HL-60 (cell line): ENCODE measurements around the gene HMCN2.

Experiments used
- DNase-seq, 2 experiments: peaks; one replicate each; pipeline ENCODE4 v3.0.0-alpha.2; 2010 to 2020; ENCODE audit warnings: low read depth in 1 of 2, low spot score in 1 of 2
- H3K27ac ChIP-seq: fragments of 250-450 bp; sonication (Bioruptor Pico); replicated peaks from 2 replicates; pipeline ENCODE4 v1.5.1; 2020; ENCODE audit warnings: mild to moderate bottlenecking, moderate library complexity
- H3K27me3 ChIP-seq: fragments of 250-450 bp; sonication (Bioruptor Pico); 2 replicates; pipeline ENCODE4 v1.5.1; 2021; ENCODE audit warnings: mild to moderate bottlenecking, moderate library complexity; ENCODE audit not compliant: insufficient read depth, poor library complexity, severe bottlenecking
- H3K4me3 ChIP-seq: replicated peaks from 2 replicates; pipeline ENCODE4 v1.5.1; 2011; ENCODE audit warnings: mild to moderate bottlenecking, control low read depth, low read length; ENCODE audit not compliant: insufficient read depth
- GABPA ChIP-seq: IDR thresholded peaks from 2 replicates; pipeline ENCODE4 v1.6.1; 2012; ENCODE audit warnings: low read depth
- POLR2AphosphoS5 ChIP-seq: IDR thresholded peaks from 2 replicates; pipeline ENCODE4 v1.6.1; 2012; ENCODE audit warnings: low read depth
- SPI1 ChIP-seq: IDR thresholded peaks from 2 replicates; pipeline ENCODE4 v1.6.1; 2012; ENCODE audit warnings: low read depth, mild to moderate bottlenecking, borderline replicate concordance
- TF ChIP-seq, protein P1 (sequence below): IDR thresholded peaks from one replicate; pipeline ENCODE4 v1.5.1; 2011; ENCODE audit warnings: low read length, control low read depth, inconsistent platforms; ENCODE audit not compliant: insufficient read depth
- TF ChIP-seq, protein P2 (sequence below): IDR thresholded peaks from 2 replicates; pipeline ENCODE4 v1.6.1; 2012; ENCODE audit warnings: low read depth; ENCODE audit not compliant: insufficient replicate concordance

The HMCN2 gene

DNA sequence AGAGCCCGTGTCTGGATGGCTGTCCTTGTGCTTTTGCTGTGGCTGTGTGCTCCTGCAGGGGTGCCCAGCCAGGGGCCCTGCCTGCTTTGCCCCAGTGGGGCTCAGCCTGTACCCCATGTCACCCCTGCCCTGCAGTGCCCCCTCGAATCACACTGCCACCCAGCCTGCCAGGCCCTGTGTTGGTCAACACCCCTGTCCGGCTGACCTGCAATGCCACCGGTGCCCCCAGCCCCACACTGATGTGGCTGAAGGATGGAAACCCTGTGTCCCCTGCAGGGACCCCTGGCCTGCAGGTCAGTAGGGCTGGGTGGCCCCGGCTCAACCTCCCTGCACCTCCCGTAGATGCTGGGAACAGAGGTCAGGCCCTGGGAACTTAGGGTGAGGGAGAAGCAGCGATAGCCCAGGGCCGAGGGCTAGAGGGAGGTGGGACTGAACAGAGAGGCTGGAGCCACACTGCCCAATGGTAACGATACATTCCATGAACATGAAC, 96.4 kb downstream of the HMCN2 start:
- TF ChIP-seq POLR2AphosphoS5 (no peak), SPI1 (no peak), GABPA (no peak)
- TF ChIP-seq, protein P1, sequence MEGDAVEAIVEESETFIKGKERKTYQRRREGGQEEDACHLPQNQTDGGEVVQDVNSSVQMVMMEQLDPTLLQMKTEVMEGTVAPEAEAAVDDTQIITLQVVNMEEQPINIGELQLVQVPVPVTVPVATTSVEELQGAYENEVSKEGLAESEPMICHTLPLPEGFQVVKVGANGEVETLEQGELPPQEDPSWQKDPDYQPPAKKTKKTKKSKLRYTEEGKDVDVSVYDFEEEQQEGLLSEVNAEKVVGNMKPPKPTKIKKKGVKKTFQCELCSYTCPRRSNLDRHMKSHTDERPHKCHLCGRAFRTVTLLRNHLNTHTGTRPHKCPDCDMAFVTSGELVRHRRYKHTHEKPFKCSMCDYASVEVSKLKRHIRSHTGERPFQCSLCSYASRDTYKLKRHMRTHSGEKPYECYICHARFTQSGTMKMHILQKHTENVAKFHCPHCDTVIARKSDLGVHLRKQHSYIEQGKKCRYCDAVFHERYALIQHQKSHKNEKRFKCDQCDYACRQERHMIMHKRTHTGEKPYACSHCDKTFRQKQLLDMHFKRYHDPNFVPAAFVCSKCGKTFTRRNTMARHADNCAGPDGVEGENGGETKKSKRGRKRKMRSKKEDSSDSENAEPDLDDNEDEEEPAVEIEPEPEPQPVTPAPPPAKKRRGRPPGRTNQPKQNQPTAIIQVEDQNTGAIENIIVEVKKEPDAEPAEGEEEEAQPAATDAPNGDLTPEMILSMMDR, result no peak
- TF ChIP-seq, protein P2, sequence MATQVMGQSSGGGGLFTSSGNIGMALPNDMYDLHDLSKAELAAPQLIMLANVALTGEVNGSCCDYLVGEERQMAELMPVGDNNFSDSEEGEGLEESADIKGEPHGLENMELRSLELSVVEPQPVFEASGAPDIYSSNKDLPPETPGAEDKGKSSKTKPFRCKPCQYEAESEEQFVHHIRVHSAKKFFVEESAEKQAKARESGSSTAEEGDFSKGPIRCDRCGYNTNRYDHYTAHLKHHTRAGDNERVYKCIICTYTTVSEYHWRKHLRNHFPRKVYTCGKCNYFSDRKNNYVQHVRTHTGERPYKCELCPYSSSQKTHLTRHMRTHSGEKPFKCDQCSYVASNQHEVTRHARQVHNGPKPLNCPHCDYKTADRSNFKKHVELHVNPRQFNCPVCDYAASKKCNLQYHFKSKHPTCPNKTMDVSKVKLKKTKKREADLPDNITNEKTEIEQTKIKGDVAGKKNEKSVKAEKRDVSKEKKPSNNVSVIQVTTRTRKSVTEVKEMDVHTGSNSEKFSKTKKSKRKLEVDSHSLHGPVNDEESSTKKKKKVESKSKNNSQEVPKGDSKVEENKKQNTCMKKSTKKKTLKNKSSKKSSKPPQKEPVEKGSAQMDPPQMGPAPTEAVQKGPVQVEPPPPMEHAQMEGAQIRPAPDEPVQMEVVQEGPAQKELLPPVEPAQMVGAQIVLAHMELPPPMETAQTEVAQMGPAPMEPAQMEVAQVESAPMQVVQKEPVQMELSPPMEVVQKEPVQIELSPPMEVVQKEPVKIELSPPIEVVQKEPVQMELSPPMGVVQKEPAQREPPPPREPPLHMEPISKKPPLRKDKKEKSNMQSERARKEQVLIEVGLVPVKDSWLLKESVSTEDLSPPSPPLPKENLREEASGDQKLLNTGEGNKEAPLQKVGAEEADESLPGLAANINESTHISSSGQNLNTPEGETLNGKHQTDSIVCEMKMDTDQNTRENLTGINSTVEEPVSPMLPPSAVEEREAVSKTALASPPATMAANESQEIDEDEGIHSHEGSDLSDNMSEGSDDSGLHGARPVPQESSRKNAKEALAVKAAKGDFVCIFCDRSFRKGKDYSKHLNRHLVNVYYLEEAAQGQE, result no peak
- Histone ChIP-seq H3K27me3 (no peaks in the 10 kb centered on the region), H3K4me3 (no peak overlapping the region), H3K27ac (no peak overlapping the region)
- DNase-seq, result no peak

DNA sequence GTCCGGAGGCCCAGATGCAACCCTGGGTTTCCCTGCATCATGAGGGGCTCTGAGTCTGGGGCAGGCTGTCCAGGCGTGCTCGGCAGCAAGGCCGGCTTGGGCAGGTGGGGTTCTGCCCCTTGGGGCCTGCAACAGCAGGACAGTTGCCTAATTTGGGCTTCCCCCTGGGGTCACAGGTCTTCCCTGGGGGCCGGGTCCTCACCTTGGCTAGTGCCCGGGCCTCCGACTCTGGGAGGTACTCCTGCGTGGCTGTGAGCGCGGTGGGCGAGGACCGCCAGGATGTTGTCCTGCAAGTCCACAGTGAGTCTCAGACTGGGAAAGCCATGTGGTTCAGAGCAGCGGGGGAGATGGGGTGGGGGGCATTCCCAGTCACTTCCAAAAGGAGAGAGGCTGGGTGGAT, 97.1 kb downstream of the HMCN2 start:
- Histone ChIP-seq H3K27me3 (no peaks in the 10 kb centered on the region), H3K27ac (no peak overlapping the region), H3K4me3 (no peak overlapping the region)
- TF ChIP-seq, protein P1, result no peak
- no peak for DNase-seq

DNA sequence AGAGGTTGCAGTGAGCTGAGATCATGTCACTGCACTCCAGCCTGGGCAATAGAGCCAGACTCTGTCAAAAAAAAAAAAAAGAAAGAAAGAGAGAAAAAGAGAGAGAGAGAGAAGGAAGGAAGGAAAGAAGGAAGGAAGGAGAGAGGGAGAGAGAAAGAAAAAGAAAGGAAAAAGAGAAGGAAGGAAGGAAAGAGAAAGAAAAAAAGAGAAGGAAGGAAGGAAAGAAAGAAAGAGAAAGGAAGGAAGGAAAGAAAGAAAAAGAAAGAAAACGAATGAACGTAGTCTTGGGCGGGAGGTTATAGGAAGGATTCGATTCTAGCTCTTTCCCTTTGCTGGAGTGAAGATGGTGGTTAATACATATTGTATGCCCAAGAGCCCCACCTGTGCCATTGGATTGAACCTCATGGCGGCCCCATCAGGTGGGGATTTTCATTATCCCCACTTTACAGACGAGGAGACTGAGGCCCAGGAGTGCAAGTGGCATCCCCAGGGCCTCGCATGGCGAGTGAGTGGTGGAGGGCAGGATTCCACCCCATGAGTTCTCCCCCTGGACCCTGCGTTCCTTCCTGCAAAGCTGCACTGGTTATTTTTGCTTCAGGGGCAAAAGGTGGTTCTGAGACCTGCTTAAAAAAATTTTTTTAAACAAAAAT, 98.3 kb downstream of the HMCN2 start:
- H3K27ac ChIP-seq, result no peak overlapping the region
- TF ChIP-seq SPI1 (no peak), GABPA (no peak), POLR2AphosphoS5 (no peak)
- TF ChIP-seq, protein P1, result no peak
- TF ChIP-seq, protein P2, result no peak
- H3K27me3 ChIP-seq, result no peaks in the 10 kb centered on the region
- H3K4me3 ChIP-seq, result no peak overlapping the region
- DNase-seq, result no peak

DNA sequence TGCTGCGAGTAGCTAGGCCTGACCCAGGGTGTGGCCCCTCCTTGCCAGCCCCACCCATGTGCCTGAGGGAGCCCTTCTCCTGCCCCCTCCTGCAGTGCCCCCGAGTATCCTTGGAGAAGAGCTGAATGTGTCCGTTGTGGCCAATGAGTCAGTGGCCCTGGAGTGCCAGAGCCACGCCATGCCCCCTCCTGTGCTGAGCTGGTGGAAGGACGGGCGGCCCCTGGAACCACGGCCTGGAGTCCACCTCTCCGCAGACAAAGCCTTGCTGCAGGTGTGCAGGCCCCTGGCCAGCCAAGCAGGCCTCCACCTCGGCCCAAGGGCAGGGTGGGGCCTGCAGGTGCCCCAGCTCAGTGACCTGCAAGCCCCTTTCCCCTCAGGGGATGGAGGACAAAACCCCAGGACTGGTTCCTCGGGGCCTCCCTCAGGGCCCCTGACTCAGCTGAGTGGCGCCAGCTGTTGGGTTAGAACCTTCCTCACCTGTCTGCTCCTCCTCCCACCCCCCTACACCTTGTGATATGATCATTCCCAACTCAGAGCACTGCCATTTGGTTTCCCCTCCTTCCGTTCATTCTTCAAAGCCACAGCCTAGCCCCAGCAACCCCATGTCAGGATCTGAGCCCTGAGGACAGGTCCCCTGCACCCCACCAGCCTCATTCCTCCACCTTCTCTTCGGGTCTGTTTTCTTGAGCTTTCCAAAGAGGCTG, 99.2 kb downstream of the HMCN2 start:
- H3K27ac ChIP-seq, result no peak overlapping the region
- DNase-seq, result no peak
- no peaks in the 10 kb centered on the region for H3K27me3 ChIP-seq
- TF ChIP-seq, protein P1, result no peak
- TF ChIP-seq POLR2AphosphoS5 (no peak), SPI1 (no peak), GABPA (no peak)
- TF ChIP-seq, protein P2, result no peak
- H3K4me3 ChIP-seq, result no peak overlapping the region
